GM21737 (cell line): Measurements from ENCODE around the gene PTPRT.

Source experiments
- ATAC-seq: cut with Tn5 transposase; IDR thresholded peaks from one replicate; pipeline ENCODE4 v1.9.1; 2021; ENCODE audit warnings: mild to moderate bottlenecking, moderate library complexity; ENCODE audit not compliant: unreplicated experiment

PTPRT gene

DNA sequence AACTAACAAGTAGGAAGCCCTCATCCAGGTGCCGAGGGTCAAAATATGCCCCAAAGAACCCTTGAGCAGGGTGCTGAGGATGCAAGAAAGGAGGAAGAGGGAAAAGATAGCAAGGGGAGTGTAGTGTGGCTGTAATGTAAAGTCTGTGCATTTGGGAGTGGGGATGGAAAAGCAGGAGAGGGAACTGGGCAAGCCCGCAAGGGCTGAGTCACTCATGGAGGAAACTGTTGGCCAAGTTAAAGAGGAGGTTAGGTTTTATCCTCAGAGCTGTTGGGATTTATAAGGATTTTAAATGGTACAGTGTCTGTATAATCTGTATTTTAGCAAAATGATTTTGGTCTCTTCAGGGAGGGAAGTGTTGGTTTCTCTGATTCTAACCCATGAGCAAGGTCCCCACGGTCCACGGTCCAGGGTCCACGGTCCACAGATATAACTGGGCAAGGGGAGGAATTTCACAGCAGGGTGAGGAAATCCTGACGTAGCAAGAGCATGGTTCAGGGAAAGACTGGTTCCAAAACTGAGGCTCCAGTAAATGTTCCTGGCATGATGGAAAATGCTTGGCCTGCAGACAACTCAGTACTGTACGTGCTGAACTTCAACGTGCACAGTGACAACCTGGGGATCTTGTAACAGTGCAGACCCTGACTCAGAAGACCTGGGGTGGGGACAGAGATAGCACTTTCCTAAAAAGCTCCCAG, 759.8 kb downstream of the PTPRT start:
- ATAC-seq = no peak

DNA sequence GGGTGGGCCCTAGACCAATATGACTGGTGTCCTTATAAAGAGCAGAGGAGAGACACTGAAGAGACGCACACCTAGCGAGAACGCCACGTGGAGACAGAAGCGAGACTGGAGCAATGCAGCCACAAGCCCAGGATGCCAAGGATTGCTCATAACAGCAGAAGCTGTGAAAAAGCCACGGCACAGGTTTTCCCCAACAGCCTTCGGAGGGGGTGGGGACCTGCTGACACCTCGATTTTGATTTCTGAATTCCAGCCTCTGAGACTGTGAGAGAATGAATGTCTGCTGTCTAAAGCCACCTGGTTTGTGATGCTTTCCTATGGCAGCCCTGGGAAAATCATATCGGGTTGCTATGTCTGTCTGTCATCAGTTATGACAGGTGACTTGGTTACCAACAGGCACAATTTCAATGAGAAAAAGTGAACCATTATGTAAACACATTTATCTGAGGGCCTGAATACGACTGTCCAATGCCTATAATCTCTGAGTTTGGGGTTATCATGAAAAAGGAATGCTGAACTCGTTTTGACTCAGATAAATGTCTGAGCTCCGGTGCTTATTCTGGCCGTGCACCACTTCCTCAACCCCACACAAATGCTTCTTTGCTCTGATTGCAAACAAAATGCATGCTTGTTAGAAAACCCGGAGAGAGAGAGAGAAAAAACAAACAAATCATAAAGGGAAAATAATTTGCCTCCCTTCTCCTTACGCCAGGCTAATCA, 769.7 kb downstream of the PTPRT start:
- ATAC-seq = no peak

DNA sequence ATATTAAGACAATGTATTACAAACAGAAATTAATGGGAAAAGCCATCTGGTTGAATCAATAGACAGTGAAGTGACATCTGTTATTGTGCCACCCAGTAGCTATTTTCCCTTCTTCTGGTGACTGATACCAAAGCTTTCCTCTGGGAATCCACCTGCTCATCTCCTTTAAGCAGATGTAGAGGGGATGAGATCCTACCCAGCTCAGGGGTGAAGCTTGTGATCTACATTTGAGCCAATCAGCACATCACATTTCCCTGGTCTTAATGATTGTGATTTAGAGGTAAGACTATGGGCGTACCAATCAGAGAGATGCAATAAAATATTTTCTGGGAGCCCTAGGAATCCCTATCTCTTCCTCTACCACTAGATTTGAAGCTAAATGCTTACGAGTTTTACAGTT, 782.9 kb downstream of the PTPRT start:
- ATAC-seq = no peak

DNA sequence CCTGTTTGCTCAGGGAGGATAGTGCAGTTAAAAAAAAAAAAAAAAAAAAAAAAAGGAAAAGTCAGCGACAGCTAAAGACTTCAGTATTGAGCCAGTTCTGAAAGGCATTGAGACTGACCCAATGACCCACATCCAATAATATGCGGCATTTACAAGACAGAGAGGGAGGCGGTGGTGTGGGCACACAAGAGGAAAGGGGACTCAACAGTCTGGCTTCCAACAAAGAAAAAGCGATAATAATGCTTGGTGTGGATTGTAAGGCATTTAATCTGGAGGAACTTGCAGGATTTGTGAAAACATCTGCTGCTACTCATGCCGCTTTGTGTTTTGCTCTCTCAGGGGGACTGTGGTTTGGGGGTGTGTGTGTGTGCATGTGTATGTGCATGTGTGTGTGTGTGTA, 787.3 kb downstream of the PTPRT start:
- ATAC-seq = no peak

DNA sequence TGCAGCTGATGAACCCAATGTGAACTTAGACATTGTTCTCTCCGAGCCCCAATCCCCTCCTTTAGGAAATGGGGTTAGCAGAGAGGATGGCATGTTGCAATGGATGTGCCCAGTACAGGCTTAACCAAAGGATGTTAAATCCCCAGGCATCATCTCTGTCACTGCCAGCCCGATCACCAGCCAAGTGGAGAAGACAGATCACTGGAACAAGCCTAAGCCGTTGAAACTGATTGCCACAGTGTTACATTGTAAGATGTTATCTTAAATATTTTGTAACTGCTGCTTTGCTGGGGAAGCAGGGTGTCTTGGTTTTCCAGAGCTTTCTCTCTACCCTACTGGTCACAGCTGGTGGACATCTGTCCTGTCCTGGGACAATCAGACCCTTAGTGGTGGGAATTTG, 788.1 kb downstream of the PTPRT start:
- no peak for ATAC-seq

DNA sequence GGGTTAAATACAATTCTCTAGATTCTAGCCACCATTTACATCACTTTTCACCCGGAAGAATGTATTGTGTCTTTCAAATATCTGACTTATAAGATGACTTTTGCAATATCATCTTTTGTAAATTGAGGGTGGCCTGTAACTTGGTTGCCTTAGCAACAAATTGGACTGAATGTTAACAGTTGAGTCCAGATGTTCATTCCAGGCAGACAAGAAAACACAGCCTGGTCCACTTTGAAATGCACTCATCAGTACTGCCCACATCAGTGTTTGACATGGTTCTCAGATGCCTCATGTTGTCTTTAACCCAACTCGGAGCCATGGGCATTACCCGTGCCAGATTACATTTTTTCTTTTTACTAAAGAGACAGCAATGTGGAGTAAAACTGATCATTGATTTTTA, 789.9 kb downstream of the PTPRT start:
- ATAC-seq = no peak

DNA sequence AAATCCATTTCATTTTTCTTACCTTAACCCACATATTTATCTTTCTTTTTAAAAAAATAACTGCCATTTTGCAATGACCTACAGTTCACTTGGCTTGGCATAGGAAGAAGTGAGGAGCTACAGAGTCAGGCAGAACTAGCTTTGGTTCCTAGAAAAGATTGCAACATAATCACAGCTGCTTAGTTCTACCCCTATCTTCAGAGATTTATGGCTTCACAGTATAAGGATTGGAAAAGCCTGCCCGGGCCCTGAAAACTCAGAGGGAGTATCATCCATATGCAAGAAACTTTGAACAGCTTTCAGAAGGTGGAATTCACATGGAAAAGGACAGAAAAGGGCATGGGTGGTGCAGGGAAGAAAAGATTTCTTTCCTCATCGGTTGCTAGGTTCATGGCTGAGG, 797.3 kb downstream of the PTPRT start:
- no peak for ATAC-seq

DNA sequence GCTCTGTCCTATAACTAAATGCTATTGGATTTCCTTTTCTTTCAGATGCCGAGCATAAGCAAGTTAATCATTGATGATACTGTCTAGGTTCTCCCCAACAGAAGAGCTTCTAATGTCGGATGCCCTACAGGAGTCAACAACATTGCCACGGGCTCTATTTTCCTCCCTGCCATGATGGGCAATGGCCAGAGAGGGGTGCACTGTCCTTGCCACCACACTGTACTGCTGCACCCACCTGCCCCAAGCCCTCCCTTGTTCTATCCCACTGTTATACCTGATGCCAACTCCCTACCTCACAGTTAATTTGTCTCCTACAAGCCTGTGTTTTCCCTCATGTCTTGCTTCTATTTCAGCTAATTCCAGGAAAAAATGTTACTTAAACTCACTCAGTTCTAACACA, 797.9 kb downstream of the PTPRT start:
- ATAC-seq = no peak

DNA sequence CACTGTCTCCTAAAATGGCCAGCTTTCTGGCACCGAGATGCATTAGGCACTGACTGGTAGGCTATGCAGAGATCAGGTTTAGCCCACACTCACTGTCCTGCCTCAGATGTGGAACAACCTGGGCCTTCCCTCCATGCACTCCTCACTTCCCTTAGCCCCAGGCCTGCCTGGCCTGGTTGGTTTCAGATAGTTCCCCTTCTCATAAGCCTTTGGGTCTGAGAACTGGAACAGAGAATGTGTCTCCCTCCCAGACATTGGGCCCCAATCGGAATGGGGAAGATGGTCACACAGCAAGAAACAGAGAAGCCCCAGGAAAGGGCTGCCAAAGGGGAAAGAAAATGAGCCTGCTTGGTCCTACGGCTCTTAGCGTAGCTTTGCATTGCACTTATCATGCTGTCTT, 809.4 kb downstream of the PTPRT start:
- no peak for ATAC-seq

DNA sequence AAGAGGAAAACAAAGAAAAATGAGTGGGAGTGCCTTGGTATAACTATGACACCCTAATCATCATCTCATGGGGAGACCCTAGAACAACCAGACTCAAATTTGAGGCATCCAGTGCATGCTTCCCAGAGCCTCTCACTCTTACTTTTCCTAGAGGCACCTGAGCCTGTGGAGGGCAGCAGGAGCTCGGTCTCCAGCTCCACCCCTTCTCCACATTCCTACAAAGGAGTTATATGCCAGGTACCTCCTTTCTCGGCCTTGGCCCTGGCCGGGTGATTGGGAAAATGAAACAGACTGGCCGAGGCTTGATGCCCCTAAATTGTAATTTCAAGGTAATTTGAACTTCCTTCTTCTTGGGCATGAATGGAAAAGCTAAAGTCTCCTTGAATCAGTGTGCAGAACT, 810.3 kb downstream of the PTPRT start:
- no peak for ATAC-seq

DNA sequence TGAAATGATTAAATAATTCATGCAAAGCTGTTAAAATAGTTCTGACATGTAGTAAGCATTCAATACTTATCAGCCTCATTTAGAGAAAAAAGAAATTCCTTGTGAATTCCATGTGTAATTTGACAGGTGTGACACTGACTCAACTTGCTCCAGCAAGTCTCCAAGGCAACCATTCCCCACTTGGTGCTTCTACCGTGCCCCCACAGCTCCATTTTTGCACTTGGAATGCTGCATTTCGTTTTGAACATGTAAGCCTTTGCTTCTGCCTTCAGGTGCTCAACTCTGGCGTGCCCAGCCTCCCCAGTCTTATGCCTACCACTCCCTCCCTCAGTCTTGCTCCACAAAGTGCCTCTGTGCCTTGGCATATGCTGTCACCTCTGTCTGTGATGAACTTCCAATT, 810.9 kb downstream of the PTPRT start:
- ATAC-seq = no peak

DNA sequence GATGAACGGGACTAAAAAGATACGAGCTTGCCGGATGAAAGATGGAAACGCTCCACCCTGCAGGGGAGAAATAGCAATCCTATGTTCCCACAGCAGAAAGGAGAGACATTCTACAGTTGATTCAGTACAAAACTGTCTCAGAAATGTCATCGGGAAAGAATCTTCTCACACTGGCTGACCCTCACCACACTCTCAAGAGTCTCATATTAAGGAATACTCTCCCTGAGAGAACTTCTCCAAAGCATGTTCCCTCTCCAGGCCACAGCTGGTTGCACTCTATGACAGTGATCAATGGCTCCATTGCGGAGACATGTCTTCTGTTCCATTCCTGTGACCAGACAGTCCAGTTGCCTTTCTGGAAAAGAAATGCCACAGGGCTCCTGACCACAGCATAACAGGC, 813.6 kb downstream of the PTPRT start:
- ATAC-seq = no peak

DNA sequence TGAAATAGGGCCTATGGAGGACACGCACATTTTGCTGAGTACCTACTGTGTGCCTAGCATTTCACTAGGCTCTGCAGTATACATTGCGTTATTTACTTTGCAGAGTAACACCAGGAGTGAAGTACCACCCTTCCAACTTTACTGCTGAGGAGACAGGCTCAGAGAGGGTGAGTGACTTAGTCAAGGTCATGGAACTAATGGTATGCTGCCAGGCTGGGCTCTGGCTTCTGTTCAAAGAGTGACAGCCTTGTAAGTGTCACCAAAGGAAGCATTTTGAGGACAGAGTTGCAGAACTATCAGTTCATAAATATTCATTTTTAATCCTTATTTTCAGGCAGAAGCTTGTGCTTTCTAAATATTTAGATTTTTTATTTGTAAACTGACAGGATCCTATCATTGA, 816.7 kb downstream of the PTPRT start:
- no peak for ATAC-seq

DNA sequence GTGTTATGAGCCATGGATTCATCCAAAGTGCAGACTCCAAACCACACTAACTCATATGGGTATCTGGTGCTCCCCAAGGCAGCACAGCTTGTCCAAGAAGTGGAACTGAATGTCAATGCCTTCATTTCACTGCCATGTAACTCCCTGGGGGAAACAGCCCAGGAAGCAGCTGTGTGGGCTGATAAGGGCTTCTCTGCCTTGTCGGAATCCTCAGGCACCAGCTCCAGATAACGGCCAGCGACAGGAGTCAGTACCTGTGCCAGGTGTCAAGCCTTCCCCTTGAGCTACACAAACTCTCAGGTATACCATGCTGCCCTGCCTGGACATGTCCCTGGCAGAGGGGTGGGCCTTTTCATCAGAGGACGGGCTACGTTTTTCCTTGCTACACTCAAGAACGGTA, 819.6 kb downstream of the PTPRT start:
- ATAC-seq = no peak

DNA sequence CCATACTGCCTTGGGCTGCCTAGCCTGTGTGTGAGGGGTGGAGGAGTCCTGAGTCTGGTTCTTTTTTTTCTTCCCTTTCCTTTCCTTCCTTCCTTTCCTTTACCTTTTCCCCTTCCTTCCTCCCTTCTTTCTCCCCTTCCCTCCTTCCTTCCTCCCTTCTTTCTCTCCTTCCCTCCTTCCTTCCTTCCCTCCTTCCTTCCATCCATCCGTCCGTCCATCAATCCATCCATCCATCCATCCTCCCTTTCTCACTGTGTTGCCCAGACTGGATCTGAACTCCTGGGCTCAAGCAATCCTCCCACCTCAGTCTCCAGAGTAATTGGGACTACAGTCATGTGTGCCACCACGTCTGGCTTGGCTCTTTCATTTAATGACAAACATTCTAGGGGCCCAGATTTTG, 820.8 kb downstream of the PTPRT start:
- no peak for ATAC-seq

DNA sequence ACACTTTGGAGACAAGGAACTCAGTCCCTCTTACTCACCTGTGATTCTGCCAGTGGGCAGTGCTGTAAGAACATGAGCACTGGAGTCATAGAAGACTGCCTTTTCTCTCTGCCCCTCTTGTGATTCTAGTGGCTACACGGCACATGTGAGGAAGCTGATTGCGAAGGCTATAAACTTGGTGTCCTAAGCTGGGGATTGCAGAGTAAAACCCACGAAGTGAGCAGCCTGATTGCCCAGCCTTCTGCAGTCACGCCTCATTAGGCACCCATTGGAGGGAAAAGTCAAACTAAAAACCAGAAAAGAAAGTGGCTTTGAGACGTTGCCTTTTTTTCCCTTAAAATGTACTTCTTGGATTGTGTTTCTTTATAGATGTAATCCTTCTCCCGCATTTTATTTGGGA, 823.1 kb downstream of the PTPRT start:
- no peak for ATAC-seq

DNA sequence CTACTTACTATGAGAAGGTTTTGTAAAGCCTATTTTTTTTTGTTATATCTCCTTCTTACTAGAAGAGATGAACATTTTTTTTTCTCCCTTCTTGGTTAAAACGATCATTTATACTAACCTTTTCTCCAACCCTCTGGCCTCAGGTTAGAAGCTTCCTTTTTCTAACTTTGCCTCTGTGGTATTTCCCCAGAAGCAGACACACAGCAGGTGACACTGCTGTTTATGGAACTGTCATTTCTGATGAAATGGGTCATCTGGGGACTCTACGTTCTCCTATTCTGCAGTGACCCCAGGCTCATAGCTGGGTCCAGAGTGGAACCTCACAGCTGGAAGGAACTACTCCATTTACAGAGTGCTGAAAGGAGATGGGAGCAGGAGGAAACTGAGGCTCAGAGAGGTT, 825.3 kb downstream of the PTPRT start:
- no peak for ATAC-seq

DNA sequence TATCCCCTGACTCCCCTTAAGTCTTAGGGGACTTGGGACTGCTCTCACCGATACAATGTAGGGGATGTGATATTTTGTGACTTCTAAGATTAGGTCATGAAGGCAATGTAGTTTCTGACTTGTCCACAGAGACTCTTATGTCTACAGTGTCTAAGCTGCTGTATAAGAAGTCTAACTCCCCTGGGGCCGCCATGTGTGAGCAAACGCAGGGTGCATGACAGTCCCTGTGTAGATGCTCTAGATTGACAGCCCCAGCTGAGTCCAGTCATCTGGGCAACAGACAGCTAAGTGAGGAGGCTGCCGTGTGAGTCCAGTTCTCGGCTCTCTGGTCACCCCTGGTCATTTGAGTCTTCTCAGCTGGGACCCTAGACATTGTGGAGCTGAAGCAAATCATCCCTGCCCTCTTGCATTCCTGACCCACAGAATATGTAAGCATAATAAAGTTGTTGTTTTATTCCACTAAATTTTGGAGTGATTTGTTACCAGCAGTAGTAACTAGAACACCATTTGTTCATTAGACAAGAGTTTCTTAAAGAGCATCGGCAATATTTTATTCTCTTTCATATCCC, 828.2 kb downstream of the PTPRT start:
- no peak for ATAC-seq

DNA sequence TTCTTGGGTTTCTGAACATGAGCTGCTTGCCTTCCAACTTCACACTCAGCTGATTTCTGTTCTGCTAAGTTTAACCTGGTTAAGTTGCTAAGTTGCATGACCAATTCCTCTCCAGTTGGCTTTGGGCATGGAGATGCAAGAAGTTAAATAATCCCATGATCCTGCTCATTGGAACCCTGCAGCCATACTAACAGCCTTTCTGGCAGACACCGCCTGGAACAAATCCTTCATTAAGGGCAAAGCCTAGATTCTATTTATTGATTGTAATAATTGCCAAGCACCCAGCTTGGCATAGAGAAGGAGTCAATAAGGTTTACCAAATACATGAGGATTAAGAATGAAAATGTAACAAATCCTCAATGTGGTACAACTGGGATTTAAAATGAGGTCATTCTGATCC, 829.1 kb downstream of the PTPRT start:
- ATAC-seq = no peak

DNA sequence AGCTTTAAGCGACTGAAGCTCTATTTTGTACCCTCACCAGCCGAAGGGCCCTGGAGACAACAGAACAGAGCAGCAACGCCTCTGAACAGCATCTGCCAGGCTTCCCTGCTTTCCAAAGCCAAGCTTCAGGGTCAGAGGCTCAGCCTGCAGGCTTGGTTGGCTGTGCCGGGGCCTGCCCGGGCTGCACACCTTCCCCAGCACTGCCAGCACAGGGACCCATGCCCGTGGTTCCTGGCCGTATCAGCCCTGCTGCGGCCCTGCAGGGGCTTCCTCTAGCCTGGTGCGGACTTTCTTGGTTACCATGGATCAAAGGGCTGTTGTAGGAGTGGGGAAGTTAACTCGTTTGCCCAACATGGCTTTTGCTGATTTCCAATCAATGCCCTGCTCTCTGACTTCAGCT, 830.1 kb downstream of the PTPRT start:
- no peak for ATAC-seq

DNA sequence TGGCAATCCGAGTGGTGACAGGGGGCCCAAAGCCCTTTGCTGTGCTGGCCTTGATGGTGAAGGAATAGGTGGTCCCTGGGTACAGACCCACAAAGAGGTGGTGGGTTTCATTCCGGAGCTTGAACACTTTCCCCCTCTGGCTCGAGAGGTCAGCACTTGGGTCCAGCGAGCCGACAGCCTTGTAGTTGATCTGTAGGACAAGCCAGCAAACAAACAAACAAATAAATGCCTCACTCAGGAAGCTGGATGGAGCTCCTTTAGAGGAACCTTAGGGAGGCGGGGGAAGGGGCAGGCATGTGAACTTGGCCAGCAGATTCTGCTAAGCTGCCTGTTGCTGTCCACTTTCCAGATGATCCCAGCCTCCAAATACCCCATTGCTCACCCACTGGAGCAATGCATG, 837.6 kb downstream of the PTPRT start:
- no peak for ATAC-seq

DNA sequence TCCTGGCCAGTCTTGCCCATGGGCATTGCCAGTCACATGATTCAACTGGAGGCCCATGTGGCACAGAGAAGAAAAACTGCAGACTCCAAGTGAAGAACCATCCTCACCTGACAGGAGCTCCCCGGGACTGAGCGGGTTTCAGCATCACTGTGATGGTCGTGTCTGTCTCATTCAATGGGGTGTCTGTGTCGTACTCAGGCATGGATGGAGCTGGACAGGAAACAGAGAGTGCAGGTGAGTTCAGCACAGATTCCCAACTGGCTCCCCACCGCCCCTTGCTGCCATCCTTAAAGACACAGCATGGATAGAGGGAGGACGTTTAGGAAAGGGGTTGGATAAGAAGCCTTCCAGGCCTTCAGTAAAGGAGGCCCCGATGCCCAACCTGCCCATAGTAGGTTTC, 839.2 kb downstream of the PTPRT start:
- ATAC-seq = no peak
